Activated CD4-positive, alpha-beta T cell treated with anti-CD3 and anti-CD28 coated beads for 36 hours (primary cell): ENCODE data around the gene TCEA2. TPM values are rescaled to one million over a fixed set of nuclear protein-coding genes. Genes with fewer than 3 reads are reported as not detected.
A peak's percentile ranks its signal among the peaks of the same experiment; 100 is the strongest.

Source experiments
- ATAC-seq: fragments of 200-7000 bp; cut with Tn5 transposase; one replicate; pipeline ENCODE4 v1.10.0; 2021; ENCODE audit warnings: mild to moderate bottlenecking, moderate library complexity
- CTCF ChIA-PET: fragments of 350-600 bp; sonication (Branson Sonifier 250); formaldehyde crosslinking; loops from one replicate; lab custom pipeline; 2021; ENCODE audit warnings: antibody characterized with exemption; lab: Charles Lee
- POLR2A ChIA-PET: fragments of 350-600 bp; sonication (Branson Sonifier 250); formaldehyde crosslinking; loops from one replicate; lab custom pipeline; 2021; ENCODE audit warnings: antibody characterized with exemption, inconsistent platforms; lab: Charles Lee
- DNase-seq: peaks from one replicate; pipeline ENCODE4 v3.0.0-alpha.2; 2020
- H3K27ac Mint-ChIP-seq: one replicate; pipeline ENCODE4 v1.8.0; 2021; ENCODE audit warnings: mixed read lengths
- H3K27me3 Mint-ChIP-seq: one replicate; pipeline ENCODE4 v1.8.0; 2021; ENCODE audit warnings: mixed read lengths
- H3K36me3 Mint-ChIP-seq: one replicate; pipeline ENCODE4 v1.8.0; 2021; ENCODE audit warnings: low read depth, mixed read lengths
- H3K4me1 Mint-ChIP-seq: one replicate; pipeline ENCODE4 v1.8.0; 2021; ENCODE audit warnings: mixed read lengths
- H3K4me3 Mint-ChIP-seq: one replicate; pipeline ENCODE4 v1.8.0; 2021; ENCODE audit warnings: mild to moderate bottlenecking, moderate library complexity, mixed read lengths
- H3K9me3 Mint-ChIP-seq: one replicate; pipeline ENCODE4 v1.8.0; 2021; ENCODE audit warnings: low read depth, mixed read lengths
- intact Hi-C, 2 experiments: fragments of 100-400 bp; cut with DNase I in 1 of 2; cut with micrococcal nuclease in 1 of 2; formaldehyde crosslinking; loops; one replicate each; pipeline versions ENCODE4 v1.14.2 to v1.15.1; 2022 to 2024; cut with DNase I, micrococcal nuclease
- total RNA-seq, 2 experiments: library from RNA; stranded (reverse); gene quantifications; one replicate each; pipeline ENCODE4 v1.2.3, GENCODE V29; 2021

TCEA2 gene
- total RNA-seq, 2 experiments from 2014 or later: 40.6 to 50.0 TPM

GRCh38 chr20:64100946-64101688 is 38.1 kb downstream of the TCEA2 start:
- Mint-ChIP-seq H3K9me3 (peaks cover 2% of the 10 kb centered on the region), H3K27ac (no peak overlapping the region), H3K36me3 (no peaks in the 10 kb centered on the region), H3K4me3 (no peak overlapping the region), H3K27me3 (peaks cover 13% of the 10 kb centered on the region), H3K4me1 (peaks cover 23% of the 10 kb centered on the region)
- CTCF ChIA-PET: interaction anchor here (0.6 to 2.0 kb wide), 4 partner anchors 10 to 397 kb away, joined by 3 to 12 read pairs (median 3); partner anchors contain the start of gene LKAAEAR1
- DNase-seq: no peak
- POLR2A ChIA-PET: no interaction called here
- intact Hi-C loops: loop anchor here in 1 of 2 experiments (5.0 kb wide), 1 partner anchor 156 kb away; the partner anchor contains the start of gene PCMTD2
- ATAC-seq: no peak

- Mint-ChIP-seq H3K27ac (no peak overlapping the region), H3K4me3 (peak overlapping the region; percentile 58), H3K36me3 (no peaks in the 10 kb centered on the region), H3K4me1 (peaks cover 23% of the 10 kb centered on the region), H3K9me3 (no peaks in the 10 kb centered on the region), H3K27me3 (peaks cover 13% of the 10 kb centered on the region)
- CTCF ChIA-PET: interaction anchor here (0.6 to 2.0 kb wide), 6 partner anchors 12 to 64 kb away, joined by 3 to 12 read pairs (median 4); partner anchors contain the start of gene LKAAEAR1
- peak; percentile 85 for DNase-seq
- intact Hi-C loops: loop anchor here in 1 of 2 experiments (1.0 to 5.0 kb wide), 2 partner anchors 18 to 155 kb away; partner anchors contain the start of gene PCMTD2
- POLR2A ChIA-PET: no interaction called here
- peak; percentile 81 for ATAC-seq
Measured at GRCh38 chr20:64101731-64102621, 39.0 kb downstream of the TCEA2 start.

- H3K4me1 Mint-ChIP-seq: peaks cover 25% of the 10 kb centered on the region
- no peaks in the 10 kb centered on the region for H3K9me3 Mint-ChIP-seq
- ChIA-PET CTCF (interaction anchor here (0.6 to 2.0 kb wide), 5 partner anchors 13 to 65 kb away, joined by 3 to 12 read pairs (median 4); partner anchors contain the start of gene LKAAEAR1), POLR2A (no interaction called here)
- peaks cover 13% of the 10 kb centered on the region for H3K27me3 Mint-ChIP-seq
- no peak overlapping the region for H3K27ac Mint-ChIP-seq
- peak overlapping the region; percentile 58 for H3K4me3 Mint-ChIP-seq
- no peaks in the 10 kb centered on the region for H3K36me3 Mint-ChIP-seq
- ATAC-seq (no peak), DNase-seq (peak; percentile 29)
- intact Hi-C loops: loop anchor here in 1 of 2 experiments (1.0 to 5.0 kb wide), 2 partner anchors 18 to 154 kb away; partner anchors contain the start of gene PCMTD2
Measured at GRCh38 chr20:64102647-64103354, 39.8 kb downstream of the TCEA2 start.

- ChIA-PET CTCF (no interaction called here), POLR2A (interaction anchor here (0.6 kb wide), 1 partner anchor 18 kb away, joined by 3 read pairs; no protein-coding TSS in a partner anchor)
- no peak for DNase-seq
Measured at GRCh38 chr20:64103871-64104666, 41.1 kb downstream of the TCEA2 start.

GRCh38 chr20:64104667-64105451 is 41.9 kb downstream of the TCEA2 start:
- no peak overlapping the region for H3K4me3 Mint-ChIP-seq
- POLR2A ChIA-PET: no interaction called here
- ATAC-seq (no peak), DNase-seq (no peak)
- no peaks in the 10 kb centered on the region for H3K36me3 Mint-ChIP-seq
- CTCF ChIA-PET: no interaction called here
- no peaks in the 10 kb centered on the region for H3K9me3 Mint-ChIP-seq
- intact Hi-C loops: loop anchor here in 1 of 2 experiments (5.0 kb wide), 1 partner anchor 152 kb away; the partner anchor contains the start of gene PCMTD2
- no peak overlapping the region for H3K27ac Mint-ChIP-seq
- peaks cover 22% of the 10 kb centered on the region for H3K4me1 Mint-ChIP-seq
- peaks cover 13% of the 10 kb centered on the region for H3K27me3 Mint-ChIP-seq

More at GRCh38 chr20:64103871-64104666, 41.1 kb downstream of the TCEA2 start:
- peaks cover 25% of the 10 kb centered on the region for H3K4me1 Mint-ChIP-seq
- intact Hi-C loops: loop anchor here in 1 of 2 experiments (5.0 kb wide), 1 partner anchor 153 kb away; the partner anchor contains the start of gene PCMTD2
- H3K4me3 Mint-ChIP-seq: no peak overlapping the region
- no peak for ATAC-seq
- H3K36me3 Mint-ChIP-seq: no peaks in the 10 kb centered on the region
- no peak overlapping the region for H3K27ac Mint-ChIP-seq
- peaks cover 13% of the 10 kb centered on the region for H3K27me3 Mint-ChIP-seq
- no peaks in the 10 kb centered on the region for H3K9me3 Mint-ChIP-seq

GRCh38 chr20:64105846-64106434 is 42.9 kb downstream of the TCEA2 start:
- no peaks in the 10 kb centered on the region for H3K9me3 Mint-ChIP-seq
- ChIA-PET POLR2A (no interaction called here), CTCF (interaction anchor here (0.5 to 4.2 kb wide), 3 partner anchors 14 to 106 kb away, joined by 3 to 15 read pairs (median 4); no protein-coding TSS in a partner anchor)
- H3K4me3 Mint-ChIP-seq: no peak overlapping the region
- no peaks in the 10 kb centered on the region for H3K36me3 Mint-ChIP-seq
- peaks cover 11% of the 10 kb centered on the region for H3K4me1 Mint-ChIP-seq
- ATAC-seq: no peak
- intact Hi-C loops: no loop called here
- no peak overlapping the region for H3K27ac Mint-ChIP-seq
- peaks cover 12% of the 10 kb centered on the region for H3K27me3 Mint-ChIP-seq
- DNase-seq: no peak

GRCh38 chr20:64106435-64106961 is 43.5 kb downstream of the TCEA2 start:
- Mint-ChIP-seq H3K4me1 (peaks cover 5% of the 10 kb centered on the region), H3K9me3 (no peaks in the 10 kb centered on the region), H3K36me3 (no peaks in the 10 kb centered on the region), H3K27ac (no peak overlapping the region), H3K4me3 (no peak overlapping the region), H3K27me3 (peaks cover 6% of the 10 kb centered on the region)
- CTCF ChIA-PET: interaction anchor here (1.0 to 4.2 kb wide), 2 partner anchors 14 to 15 kb away, joined by 3 to 15 read pairs; no protein-coding TSS in a partner anchor
- DNase-seq: no peak
- POLR2A ChIA-PET: no interaction called here
- no peak for ATAC-seq
- intact Hi-C loops: no loop called here

- no peaks in the 10 kb centered on the region for H3K9me3 Mint-ChIP-seq
- ChIA-PET POLR2A (no interaction called here), CTCF (interaction anchor here (1.0 to 4.2 kb wide), 3 partner anchors 13 to 67 kb away, joined by 3 to 15 read pairs (median 3); no protein-coding TSS in a partner anchor)
- H3K27ac Mint-ChIP-seq: no peak within 1 kb of the TSS
- intact Hi-C loops: no loop called here
- peak; percentile 66 for ATAC-seq
- H3K27me3 Mint-ChIP-seq: peaks cover 5% of the 10 kb centered on the region
- peak; percentile 56 for DNase-seq
- H3K4me1 Mint-ChIP-seq: peaks cover 4% of the 10 kb centered on the region
- no peak within 1 kb of the TSS for H3K4me3 Mint-ChIP-seq
- H3K36me3 Mint-ChIP-seq: no peaks in the 10 kb centered on the region
Measured at GRCh38 chr20:64106981-64107735, 44.2 kb downstream of the TCEA2 start, which contains the start of gene NPBWR2. TSS of gene NPBWR2 (minus strand) at chr20:64107565. CDS start at chr20:64106831, 734 bp downstream.
